ENCODE results near the gene PPP1R3E. TPM values are rescaled to one million over a fixed set of nuclear protein-coding genes. Genes with fewer than 3 reads are reported as not detected.

PPP1R3E gene
- total and polyA plus RNA-seq, 2 of the 13 experiments (the other 11 are each of a cell fraction or from before 2014, with no cell fraction given) = 16.5 to 26.5 TPM

GRCh38 chr14:23326491-23327332, 24.1 kb upstream of the PPP1R3E start (continued):
- TF ChIP-seq SOX6 (IDR thresholded peaks at IDR 0.05) (no peak), SOX6 (CRISPR knock-in tag; IDR thresholded peaks at IDR 0.05) (peak; percentile 47), ZNF333 (CRISPR knock-in tag; IDR thresholded peaks at IDR 0.05; ENCODE audit: borderline replicate concordance) (no peak), NFIB (CRISPR knock-in tag; IDR thresholded peaks at IDR 0.05; ENCODE audit: borderline replicate concordance) (0 out of 2 replicates have a peak, but pooled peaks have one; percentile 33), ARID5B (CRISPR knock-in tag; IDR thresholded peaks at IDR 0.05) (no peak; the same call in 1 of the 2 replicates), ZNF792 (CRISPR knock-in tag; IDR thresholded peaks at IDR 0.05) (no peak), NFIC (IDR thresholded peaks at IDR 0.05; ENCODE audit: low read length) (no peak), ZFY (CRISPR knock-in tag; IDR thresholded peaks at IDR 0.05) (peak; percentile 50; the same call in 1 of the 2 replicates), ARID2 (CRISPR knock-in tag; IDR thresholded peaks at IDR 0.05; ENCODE audit: borderline replicate concordance) (no peak), AHR (CRISPR knock-in tag; IDR thresholded peaks at IDR 0.05) (no peak), HCFC1 (IDR thresholded peaks at IDR 0.05; ENCODE audit: low read depth, low read length) (no peak), MTA3 (CRISPR knock-in tag; IDR thresholded peaks at IDR 0.05) (no peak), MEIS1 (CRISPR knock-in tag; IDR thresholded peaks at IDR 0.05; ENCODE audit: borderline replicate concordance) (0 out of 2 replicates have a peak, but pooled peaks have one; percentile 67), KDM1A (CRISPR knock-in tag; IDR thresholded peaks at IDR 0.05) (no peak), ELF3 (CRISPR knock-in tag; IDR thresholded peaks at IDR 0.05) (no peak), REST (IDR thresholded peaks at IDR 0.05; ENCODE audit: borderline replicate concordance in 1 of 2, low read depth in 1 of 2, low read length in 2 of 2) (no peak), ZNF597 (CRISPR knock-in tag; IDR thresholded peaks at IDR 0.05) (no peak), FOXK2 (IDR thresholded peaks at IDR 0.05) (no peak), RCOR2 (CRISPR knock-in tag; IDR thresholded peaks at IDR 0.05) (no peak), ATF7 (IDR thresholded peaks at IDR 0.05) (no peak), ATF7 (CRISPR knock-in tag; IDR thresholded peaks at IDR 0.05) (no peak), ZNF703 (CRISPR knock-in tag; IDR thresholded peaks at IDR 0.05; ENCODE audit: borderline replicate concordance) (no peak)
